Suprapubic skin (tissue), 4 donors: ENCODE results near the gene SUGCT.

Source experiments
- CTCF ChIP-seq, 2 donors: fragments of 200-600 bp in 1 of 2; fragments of 450-650 bp in 1 of 2; sonication (generic) in 1 of 2; IDR thresholded peaks; one replicate each; pipeline ENCODE4 v1.5.1; 2016 to 2019; ENCODE audit warnings: antibody characterized with exemption in 2 of 2, mild to moderate bottlenecking in 1 of 2, moderate library complexity in 1 of 2
- EP300 ChIP-seq: sonication (generic); formaldehyde crosslinking; IDR thresholded peaks from one replicate; pipeline ENCODE4 v1.6.1; 2017; ENCODE audit warnings: antibody characterized with exemption
- POLR2A ChIP-seq, 2 donors: fragments of 450-650 bp; IDR thresholded peaks; one replicate each; pipeline ENCODE4 v1.6.1; 2017; ENCODE audit warnings: antibody characterized with exemption in 2 of 2, mild to moderate bottlenecking in 2 of 2, moderate library complexity in 2 of 2
- POLR2AphosphoS5 ChIP-seq, 3 donors: sonication (generic); formaldehyde crosslinking; IDR thresholded peaks; one replicate each; pipeline ENCODE4 v1.6.1; 2017; ENCODE audit warnings: antibody characterized with exemption in 3 of 3

- TF ChIP-seq CTCF (IDR thresholded peaks at IDR 0.05) (no peak), POLR2A (IDR thresholded peaks at IDR 0.05) (no peak), EP300 (no peak), POLR2AphosphoS5 (IDR thresholded peaks at IDR 0.05) (no peak)
These were observed 358.8 kb downstream of the SUGCT start for GRCh38 chr7:40493609-40494051.
